ENCODE data around the gene FUZ.

FUZ gene

GRCh38 chr19:49764341-49764740, 48.8 kb downstream of the FUZ start:
- Histone ChIP-seq H2AK5ac (ENCODE audit: low read depth, low read length) (no peak overlapping the region), H3K23ac (ENCODE audit: low read depth, low read length, poor library complexity) (no peak overlapping the region), H2BK15ac (ENCODE audit: low read length) (no peak overlapping the region), H3K36me3 (replicated peaks in 1 of 2; ENCODE audit: control insufficient read depth in 2 of 2, insufficient read depth in 2 of 2, low read length in 2 of 2) (peaks cover 0 to 5% of the 10 kb centered on the region in 2 donors), H2BK5ac (ENCODE audit: low read length) (no peak overlapping the region), H2BK120ac (ENCODE audit: low read depth, low read length) (no peak overlapping the region), H3K4ac (ENCODE audit: low read length) (no peak overlapping the region), H3K4me2 (ENCODE audit: insufficient read depth, low read length, poor library complexity, severe bottlenecking) (no peak overlapping the region), H3K4me1 (ENCODE audit: control insufficient read depth in 2 of 2, insufficient read depth in 1 of 2, low read depth in 1 of 2, low read length in 2 of 2) (peaks cover 11 to 14% of the 10 kb centered on the region in 2 donors), H3K4me3 (ENCODE audit: low read length in 2 of 2) (no peak overlapping the region), H3K14ac (ENCODE audit: low read length) (no peak overlapping the region), H3K9me3 (replicated peaks in 1 of 2; ENCODE audit: control insufficient read depth in 2 of 2, insufficient read depth in 1 of 2, low read depth in 1 of 2, low read length in 2 of 2) (no peaks in the 10 kb centered on the region), H3K18ac (ENCODE audit: low read length) (no peak overlapping the region), H3K9ac (ENCODE audit: low read depth, low read length, poor library complexity) (no peak overlapping the region), H3K27ac (replicated peaks; ENCODE audit: low read length) (no peak overlapping the region), H4K8ac (ENCODE audit: low read depth, low read length) (no peak overlapping the region), H2AFZ (ENCODE audit: low read length) (no peak overlapping the region), H2BK12ac (ENCODE audit: low read length) (no peak overlapping the region), H3K27me3 (ENCODE audit: control insufficient read depth in 3 of 3, insufficient read depth in 3 of 3, low read depth in 1 of 3, low read length in 3 of 3) (no peaks in the 10 kb centered on the region), H4K91ac (ENCODE audit: low read depth, low read length, poor library complexity) (no peak overlapping the region), H3K79me1 (ENCODE audit: low read depth, low read length) (peaks cover 6% of the 10 kb centered on the region)
- WGBS, 2 donors (ENCODE audit: extremely low coverage in 2 of 2, insufficient read length in 2 of 2, insufficient replicate concordance in 1 of 2) = no CpG with 5 or more reads among the region's 8 CpGs
- DNase-seq (ENCODE audit: low spot score) = no peak

GRCh38 chr19:49763230-49763629, 49.9 kb downstream of the FUZ start, which contains the start of gene TSKS:
Gene TSKS (minus strand): TSS chr19:49763306. CDS start chr19:49763247, 59 bp downstream.
- Histone ChIP-seq H2AK5ac (ENCODE audit: low read depth, low read length) (peak within 1 kb of the TSS; percentile 85), H3K27me3 (ENCODE audit: control insufficient read depth in 3 of 3, insufficient read depth in 3 of 3, low read depth in 1 of 3, low read length in 3 of 3) (peaks cover 0 to 3% (median 0%) of the 10 kb centered on the region in 3 experiments), H3K4me2 (ENCODE audit: insufficient read depth, low read length, poor library complexity, severe bottlenecking) (no peak within 1 kb of the TSS), H3K9me3 (replicated peaks in 1 of 2; ENCODE audit: control insufficient read depth in 2 of 2, insufficient read depth in 1 of 2, low read depth in 1 of 2, low read length in 2 of 2) (no peaks in the 10 kb centered on the region), H2BK15ac (ENCODE audit: low read length) (peak within 1 kb of the TSS; percentile 91), H4K91ac (ENCODE audit: low read depth, low read length, poor library complexity) (no peak within 1 kb of the TSS), H3K14ac (ENCODE audit: low read length) (no peak within 1 kb of the TSS), H3K18ac (ENCODE audit: low read length) (peak within 1 kb of the TSS; percentile 55), H3K27ac (replicated peaks; ENCODE audit: low read length) (no peak within 1 kb of the TSS), H3K4ac (ENCODE audit: low read length) (no peak within 1 kb of the TSS), H3K4me3 (ENCODE audit: low read length in 2 of 2) (no peak within 1 kb of the TSS), H2AFZ (ENCODE audit: low read length) (peak within 1 kb of the TSS; percentile 71), H2BK120ac (ENCODE audit: low read depth, low read length) (no peak within 1 kb of the TSS), H2BK5ac (ENCODE audit: low read length) (peak within 1 kb of the TSS; percentile 69), H3K79me1 (ENCODE audit: low read depth, low read length) (peaks cover 6% of the 10 kb centered on the region), H2BK12ac (ENCODE audit: low read length) (peak within 1 kb of the TSS; percentile 73), H3K9ac (ENCODE audit: low read depth, low read length, poor library complexity) (peak within 1 kb of the TSS; percentile 21), H3K36me3 (replicated peaks in 1 of 2; ENCODE audit: control insufficient read depth in 2 of 2, insufficient read depth in 2 of 2, low read length in 2 of 2) (peaks cover 0 to under 1% of the 10 kb centered on the region in 2 donors), H3K4me1 (ENCODE audit: control insufficient read depth in 2 of 2, insufficient read depth in 1 of 2, low read depth in 1 of 2, low read length in 2 of 2) (peaks cover 10 to 11% of the 10 kb centered on the region in 2 donors), H3K23ac (ENCODE audit: low read depth, low read length, poor library complexity) (no peak within 1 kb of the TSS), H4K8ac (ENCODE audit: low read depth, low read length) (no peak within 1 kb of the TSS)
- no peak for DNase-seq (ENCODE audit: low spot score)
- no CpG with 5 or more reads among the region's 6 CpGs for WGBS, 2 donors (ENCODE audit: extremely low coverage in 2 of 2, insufficient read length in 2 of 2, insufficient replicate concordance in 1 of 2)

- Histone ChIP-seq H3K79me1 (ENCODE audit: low read depth, low read length) (no peaks in the 10 kb centered on the region), H3K27ac (replicated peaks; ENCODE audit: low read length) (no peak overlapping the region), H2BK12ac (ENCODE audit: low read length) (peak overlapping the region; percentile 73), H3K9me3 (replicated peaks in 1 of 2; ENCODE audit: control insufficient read depth in 2 of 2, insufficient read depth in 1 of 2, low read depth in 1 of 2, low read length in 2 of 2) (no peaks in the 10 kb centered on the region), H3K4me2 (ENCODE audit: insufficient read depth, low read length, poor library complexity, severe bottlenecking) (no peak overlapping the region), H3K27me3 (ENCODE audit: control insufficient read depth in 3 of 3, insufficient read depth in 3 of 3, low read depth in 1 of 3, low read length in 3 of 3) (peaks cover 0 to 6% (median 0%) of the 10 kb centered on the region in 3 experiments), H3K14ac (ENCODE audit: low read length) (peak overlapping the region; percentile 79), H4K8ac (ENCODE audit: low read depth, low read length) (no peak overlapping the region), H3K4me3 (ENCODE audit: low read length in 2 of 2) (no peak overlapping the region), H2AK5ac (ENCODE audit: low read depth, low read length) (peak overlapping the region; percentile 79), H3K36me3 (replicated peaks in 1 of 2; ENCODE audit: control insufficient read depth in 2 of 2, insufficient read depth in 2 of 2, low read length in 2 of 2) (no peaks in the 10 kb centered on the region), H3K23ac (ENCODE audit: low read depth, low read length, poor library complexity) (peak overlapping the region; percentile 25), H2AFZ (ENCODE audit: low read length) (peak overlapping the region; percentile 66), H2BK120ac (ENCODE audit: low read depth, low read length) (no peak overlapping the region), H3K18ac (ENCODE audit: low read length) (peak overlapping the region; percentile 80), H3K4me1 (ENCODE audit: control insufficient read depth in 2 of 2, insufficient read depth in 1 of 2, low read depth in 1 of 2, low read length in 2 of 2) (peaks cover 2 to 6% of the 10 kb centered on the region in 2 donors), H3K4ac (ENCODE audit: low read length) (no peak overlapping the region), H3K9ac (ENCODE audit: low read depth, low read length, poor library complexity) (peak overlapping the region; percentile 51), H4K91ac (ENCODE audit: low read depth, low read length, poor library complexity) (no peak overlapping the region), H2BK5ac (ENCODE audit: low read length) (no peak overlapping the region), H2BK15ac (ENCODE audit: low read length) (no peak overlapping the region)
- no CpG with 5 or more reads among the region's 16 CpGs for WGBS, 2 donors (ENCODE audit: extremely low coverage in 2 of 2, insufficient read length in 2 of 2, insufficient replicate concordance in 1 of 2)
- no peak for DNase-seq (ENCODE audit: low spot score)
Measured at GRCh38 chr19:49761625-49762311, 51.3 kb downstream of the FUZ start.

GRCh38 chr19:49761249-49761624, 51.9 kb downstream of the FUZ start:
- H3K4me1 ChIP-seq (ENCODE audit: control insufficient read depth in 2 of 2, insufficient read depth in 1 of 2, low read depth in 1 of 2, low read length in 2 of 2) = peaks cover 2 to 6% of the 10 kb centered on the region in 2 donors
- no peak overlapping the region for H2BK12ac ChIP-seq (ENCODE audit: low read length)
- WGBS, 2 donors (ENCODE audit: extremely low coverage in 2 of 2, insufficient read length in 2 of 2, insufficient replicate concordance in 1 of 2) = no CpG with 5 or more reads among the region's 1 CpG
- H2AK5ac ChIP-seq (ENCODE audit: low read depth, low read length) = no peak overlapping the region
- H3K9me3 ChIP-seq (replicated peaks in 1 of 2; ENCODE audit: control insufficient read depth in 2 of 2, insufficient read depth in 1 of 2, low read depth in 1 of 2, low read length in 2 of 2) = peaks cover 0 to under 1% of the 10 kb centered on the region in 2 donors
- H3K27ac ChIP-seq (replicated peaks; ENCODE audit: low read length) = no peak overlapping the region
- H2BK15ac ChIP-seq (ENCODE audit: low read length) = no peak overlapping the region
- H3K18ac ChIP-seq (ENCODE audit: low read length) = no peak overlapping the region
- H3K9ac ChIP-seq (ENCODE audit: low read depth, low read length, poor library complexity) = no peak overlapping the region
- no peak overlapping the region for H2BK120ac ChIP-seq (ENCODE audit: low read depth, low read length)
- H4K8ac ChIP-seq (ENCODE audit: low read depth, low read length) = no peak overlapping the region
- H2BK5ac ChIP-seq (ENCODE audit: low read length) = no peak overlapping the region
- DNase-seq (ENCODE audit: low spot score) = no peak
- H3K4me3 ChIP-seq (ENCODE audit: low read length in 2 of 2) = no peak overlapping the region
- no peaks in the 10 kb centered on the region for H3K79me1 ChIP-seq (ENCODE audit: low read depth, low read length)
- no peak overlapping the region for H3K14ac ChIP-seq (ENCODE audit: low read length)
- no peak overlapping the region for H3K4me2 ChIP-seq (ENCODE audit: insufficient read depth, low read length, poor library complexity, severe bottlenecking)
- H4K91ac ChIP-seq (ENCODE audit: low read depth, low read length, poor library complexity) = no peak overlapping the region
- peak overlapping the region; percentile 66 for H2AFZ ChIP-seq (ENCODE audit: low read length)
- H3K4ac ChIP-seq (ENCODE audit: low read length) = no peak overlapping the region
- no peaks in the 10 kb centered on the region for H3K36me3 ChIP-seq (replicated peaks in 1 of 2; ENCODE audit: control insufficient read depth in 2 of 2, insufficient read depth in 2 of 2, low read length in 2 of 2)
- H3K27me3 ChIP-seq (ENCODE audit: control insufficient read depth in 3 of 3, insufficient read depth in 3 of 3, low read depth in 1 of 3, low read length in 3 of 3) = peaks cover 0 to 6% (median 0%) of the 10 kb centered on the region in 3 experiments
- no peak overlapping the region for H3K23ac ChIP-seq (ENCODE audit: low read depth, low read length, poor library complexity)

Data from neuronal stem cell (in vitro differentiated cells).